GM18867 (cell line): ENCODE data around the gene POLK.
"Not testable (repeated sequence)": the region's sequence is repeated elsewhere in the genome, so short reads cannot be mapped to it uniquely, and the experiment has no call there.

ENCODE experiments used
- ATAC-seq: cut with Tn5 transposase; IDR thresholded peaks from one replicate; pipeline ENCODE4 v1.9.1; 2021; ENCODE audit warnings: mild to moderate bottlenecking, moderate library complexity; ENCODE audit not compliant: unreplicated experiment

The POLK gene

DNA sequence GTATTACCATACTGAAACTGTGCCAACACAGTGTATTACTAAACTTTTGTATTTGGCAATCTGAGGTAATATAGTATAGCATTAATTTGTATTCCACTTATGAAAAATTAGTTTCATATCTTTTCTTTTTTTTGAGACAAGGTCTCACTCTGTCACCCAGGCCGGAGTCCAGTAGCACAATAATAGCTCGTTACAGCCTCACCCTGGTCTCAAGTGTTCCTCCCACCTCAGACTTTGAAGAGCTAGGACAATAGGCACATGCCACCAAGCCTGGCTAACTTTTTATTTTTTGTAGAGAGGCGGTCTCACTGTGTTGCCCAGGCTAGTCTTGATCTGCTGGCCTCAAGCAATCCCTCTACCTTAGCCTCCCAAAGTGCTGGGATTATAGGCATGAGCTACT is 36.1 kb downstream of the POLK start:
- ATAC-seq = no peak

DNA sequence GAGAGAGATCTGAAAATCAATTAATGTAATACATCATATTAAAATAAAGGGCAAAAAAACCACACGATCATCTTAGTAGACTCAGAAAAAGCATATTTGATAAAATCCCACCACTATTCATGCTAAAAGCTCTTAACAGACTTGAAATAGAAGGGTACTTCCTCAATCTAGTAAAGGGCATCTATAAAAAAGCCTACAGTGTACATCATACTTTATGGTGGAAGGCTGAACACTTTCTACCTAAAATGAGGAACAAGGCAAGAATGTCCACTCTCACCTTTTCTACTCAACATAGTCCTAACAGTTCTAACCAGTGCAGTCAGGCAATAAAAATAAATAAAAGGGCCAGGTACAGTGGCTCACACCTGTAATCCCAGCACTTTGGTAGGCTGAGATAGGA is 38.9 kb downstream of the POLK start:
- ATAC-seq = no peak

- ATAC-seq = no peak
Measured at GRCh38 chr5:75551471-75551870, 39.8 kb downstream of the POLK start.

DNA sequence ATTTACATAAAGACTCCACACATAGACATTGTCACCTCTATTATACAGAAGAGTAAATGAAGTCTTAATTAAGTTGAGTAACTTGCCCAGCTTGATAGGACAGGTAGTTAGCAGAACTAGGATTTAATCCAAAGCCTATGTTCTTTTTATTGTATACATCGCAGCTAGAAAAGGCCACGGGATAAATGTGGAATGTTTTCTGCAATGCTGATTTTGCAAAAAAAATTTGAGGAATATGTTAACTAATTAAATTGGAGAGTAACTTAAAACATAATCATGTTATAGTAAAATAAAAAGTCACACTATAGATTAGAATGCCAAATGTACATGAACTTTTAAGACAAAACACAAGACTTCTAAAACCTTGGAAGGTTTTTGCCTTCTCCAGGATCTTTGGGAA is 41.1 kb downstream of the POLK start:
- ATAC-seq = no peak

GRCh38 chr5:75553358-75553757 is 41.7 kb downstream of the POLK start:
- ATAC-seq = no peak

DNA sequence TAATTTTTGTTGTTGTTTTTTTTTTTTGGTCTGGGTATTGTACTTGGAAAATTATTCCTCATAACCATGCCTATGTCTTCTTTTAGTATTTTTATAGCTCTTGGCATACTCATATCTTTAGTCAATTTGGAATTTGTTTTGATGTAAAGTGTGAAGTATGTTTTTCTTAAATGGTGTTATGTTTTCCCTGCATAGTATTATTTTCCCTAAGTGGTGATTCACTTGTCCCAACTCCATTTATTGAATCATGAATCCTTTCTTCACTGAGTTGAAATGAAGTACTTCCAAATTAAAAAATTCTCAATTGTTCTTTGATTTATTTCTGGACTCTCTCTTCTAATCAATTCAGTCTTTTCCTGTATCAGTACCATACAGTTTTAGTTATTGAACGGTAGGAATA is 46.5 kb downstream of the POLK start:
- ATAC-seq = no peak

DNA sequence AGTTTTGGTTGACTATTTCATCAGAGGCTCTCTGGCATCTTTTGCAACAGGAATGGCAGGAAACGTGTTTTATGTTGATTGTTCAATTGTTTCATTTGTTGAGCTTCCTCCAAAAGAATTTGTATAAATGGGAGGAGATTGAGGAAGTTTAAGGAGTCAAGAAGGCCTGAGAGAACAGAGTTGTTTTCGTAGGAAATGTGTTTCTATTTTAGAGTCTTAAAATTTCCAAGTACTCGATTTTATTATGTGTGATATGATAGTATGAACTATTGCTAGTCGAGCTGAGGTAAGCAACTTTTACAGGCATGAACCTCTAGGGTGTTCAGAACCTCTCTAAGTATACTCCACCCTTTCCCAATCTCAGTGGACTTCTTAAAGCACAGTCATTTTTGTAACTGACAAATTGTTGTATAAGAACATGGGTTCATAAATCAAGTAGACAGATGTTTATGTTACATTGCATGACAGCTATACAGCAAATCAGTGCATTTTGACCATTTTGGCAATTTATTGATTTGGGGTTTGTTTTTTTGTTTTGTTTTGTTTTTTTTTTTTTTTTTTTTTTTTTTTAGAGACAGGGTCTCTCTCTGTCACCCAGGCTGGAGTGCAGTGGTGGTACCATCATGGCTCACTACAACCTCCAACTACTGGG is 47.4 kb downstream of the POLK start:
- no peak for ATAC-seq

DNA sequence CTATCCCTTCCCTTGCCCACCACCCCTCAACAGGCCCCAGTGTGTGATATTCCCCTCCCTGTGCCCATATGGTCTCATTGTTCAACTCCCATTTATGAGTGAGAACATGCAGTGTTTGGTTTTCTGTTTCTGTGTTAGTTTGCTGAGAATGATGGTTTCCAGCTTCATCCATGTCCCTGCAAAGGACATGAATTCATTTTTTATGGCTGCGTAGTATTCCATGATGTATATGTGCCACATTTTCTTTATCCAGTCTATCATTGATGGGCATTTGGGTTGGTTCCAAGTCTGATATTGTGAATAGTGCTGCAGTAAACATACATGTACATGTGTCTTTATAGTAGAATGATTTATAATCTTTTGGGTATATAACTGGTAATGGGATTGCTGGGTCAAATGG is 49.0 kb downstream of the POLK start:
- not testable (repeated sequence) for ATAC-seq

DNA sequence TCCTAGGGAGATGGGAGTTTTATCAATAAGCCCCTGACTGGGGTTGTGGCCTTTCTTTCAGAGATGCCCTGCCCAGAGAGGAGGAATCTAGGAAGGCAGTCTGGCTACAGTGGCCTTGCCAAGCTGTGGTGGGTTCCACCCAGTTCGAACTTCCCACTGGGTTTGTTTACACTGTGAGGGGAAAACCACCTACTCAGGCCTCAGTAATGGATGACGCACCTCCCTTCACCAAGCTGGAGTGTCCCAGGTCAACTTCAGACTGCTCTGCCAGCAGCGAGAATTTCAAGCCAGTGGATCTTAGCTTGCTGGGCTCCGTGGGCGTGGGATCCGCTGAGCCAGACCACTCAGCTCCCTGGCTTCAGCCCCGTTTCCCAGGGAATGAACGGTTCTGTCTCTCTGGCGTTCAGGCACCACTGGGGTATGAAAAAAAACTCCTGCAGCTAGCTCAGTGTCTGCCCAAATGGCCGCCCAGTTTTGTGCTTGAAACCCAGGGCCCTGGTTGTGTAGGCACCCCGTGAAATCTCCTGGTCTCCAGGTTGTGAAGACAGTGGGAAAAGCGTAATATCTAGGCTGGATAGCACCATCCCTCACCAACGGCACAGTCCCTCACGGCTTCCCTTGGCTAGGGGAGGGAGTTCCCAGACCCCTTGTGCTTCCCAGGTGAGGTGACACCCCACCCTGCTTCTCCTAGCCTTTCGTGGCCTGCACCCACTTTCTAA is 54.5 kb downstream of the POLK start:
- peak; percentile 3 for ATAC-seq

DNA sequence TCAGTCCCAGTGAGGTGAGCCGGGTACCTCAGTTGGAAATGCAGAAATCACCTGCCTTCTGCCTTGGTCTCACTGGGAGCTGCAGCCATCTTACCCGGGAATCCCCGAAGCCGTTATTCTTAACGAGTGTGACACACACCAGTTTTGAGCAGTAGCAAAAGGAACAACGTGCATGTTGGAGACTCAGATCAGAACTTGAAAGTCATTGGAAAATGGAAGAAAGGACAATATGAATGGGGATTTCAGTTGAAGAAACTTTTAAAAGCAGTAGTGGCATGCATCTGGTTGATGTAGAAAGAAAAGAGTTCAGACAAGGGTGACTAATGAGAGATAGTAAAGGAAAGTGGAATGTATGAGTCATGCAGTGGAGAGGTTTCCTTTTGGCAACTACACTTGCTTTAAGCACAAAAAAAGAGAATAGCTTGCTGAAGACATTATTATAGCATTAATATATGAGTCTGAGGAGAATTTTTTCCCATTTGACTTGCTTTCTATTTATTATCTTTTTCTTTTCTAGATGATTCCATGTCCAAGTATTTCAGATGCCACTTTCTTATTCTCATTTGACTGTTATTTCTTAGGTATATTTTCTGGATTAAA is 55.1 kb downstream of the POLK start:
- ATAC-seq = peak; percentile 89

DNA sequence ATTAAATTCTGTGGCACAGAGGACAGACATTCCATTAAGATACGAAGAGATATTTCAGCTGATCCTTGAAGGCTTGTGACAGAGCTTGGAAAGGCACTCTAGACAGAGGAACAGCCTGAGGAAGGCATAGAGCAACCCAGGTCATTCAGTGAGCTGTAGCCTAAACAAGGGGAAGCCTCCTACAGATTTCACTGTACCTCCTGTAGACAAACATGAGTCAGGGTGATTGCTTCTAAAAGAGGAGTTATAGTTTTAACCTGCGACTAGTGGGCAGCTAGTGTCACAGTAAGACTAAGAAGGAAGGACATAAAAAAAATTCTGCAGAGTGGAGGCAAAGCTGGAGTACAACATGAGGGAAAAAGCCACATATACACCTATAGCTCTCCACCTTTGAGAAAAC is 56.0 kb downstream of the POLK start:
- peak; percentile 44 for ATAC-seq

GRCh38 chr5:75568202-75568601 is 56.5 kb downstream of the POLK start:
- peak; percentile 33 for ATAC-seq

GRCh38 chr5:75571547-75571946 is 59.9 kb downstream of the POLK start:
- no peak for ATAC-seq

DNA sequence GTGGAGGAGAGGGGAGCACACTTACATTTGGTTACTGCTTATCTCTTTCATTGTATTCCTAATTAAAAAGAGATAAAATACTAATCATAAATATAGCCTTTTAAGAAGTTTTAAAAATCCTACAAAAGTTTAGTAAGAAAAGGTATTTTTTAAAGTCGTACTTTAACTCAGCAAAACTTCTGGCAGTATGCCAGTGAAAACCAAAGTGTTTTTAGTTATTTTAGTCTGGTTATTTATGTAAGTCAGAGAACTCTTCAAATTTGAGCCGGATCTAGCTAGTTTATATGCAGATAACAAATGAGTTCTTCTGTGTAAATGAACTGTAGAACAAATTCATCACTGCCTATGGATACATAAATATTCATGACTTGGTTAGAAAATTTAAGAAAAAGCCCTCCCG is 63.1 kb downstream of the POLK start:
- ATAC-seq = peak; percentile 23

GRCh38 chr5:75578280-75578679 is 66.6 kb downstream of the POLK start:
- ATAC-seq = not testable (repeated sequence)

- ATAC-seq = no peak
Measured at GRCh38 chr5:75584641-75585040, 73.0 kb downstream of the POLK start.

- no peak for ATAC-seq
Measured at GRCh38 chr5:75588666-75589065, 77.0 kb downstream of the POLK start.

GRCh38 chr5:75600535-75600934 is 88.8 kb downstream of the POLK start:
- ATAC-seq = no peak

- no peak for ATAC-seq
Measured at GRCh38 chr5:75601567-75601966, 89.9 kb downstream of the POLK start.

- ATAC-seq = no peak
Measured at GRCh38 chr5:75601996-75602395, 90.3 kb downstream of the POLK start.

GRCh38 chr5:75603371-75603770 is 91.7 kb downstream of the POLK start:
- ATAC-seq = no peak

DNA sequence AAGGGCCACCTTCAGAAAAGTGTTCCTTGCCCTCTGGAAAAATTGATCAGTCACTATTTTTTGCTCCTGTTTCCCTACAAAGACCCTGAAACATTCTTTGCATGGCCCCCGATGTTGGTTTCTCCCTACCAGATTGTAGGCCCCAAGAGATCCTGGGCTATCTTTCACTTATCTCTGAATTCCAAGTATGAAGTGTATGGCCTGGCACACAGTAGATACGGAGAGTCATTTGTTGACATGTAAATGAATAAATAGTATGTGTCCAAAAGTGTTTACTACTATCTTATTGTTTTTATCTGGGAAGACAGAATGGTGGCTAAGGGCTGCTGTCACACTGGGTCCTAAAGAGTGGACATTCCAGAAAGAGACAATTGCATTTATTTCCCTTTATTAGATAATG is 92.1 kb downstream of the POLK start:
- ATAC-seq = no peak
